Keratinocyte (primary cell): Measurements from ENCODE around the gene GPD1. TPM values are rescaled to one million over a fixed set of nuclear protein-coding genes. Genes with fewer than 3 reads are reported as not detected.

ENCODE experiments used
- DNase-seq: peaks from one replicate; pipeline ENCODE4 v3.0.0-alpha.2; 2011; ENCODE audit warnings: low read depth, missing footprints, low spot score
- FAIRE-seq: peaks from 2 replicates; lab custom pipeline; 2011; peaks lifted over from hg19 to GRCh38; lab: Jason Lieb, UNC
- H2AFZ ChIP-seq: 2 replicates; pipeline ENCODE4 v1.6.0; 2012; ENCODE audit warnings: low read length, control low read depth, inconsistent platforms; ENCODE audit not compliant: control insufficient read depth
- H3K27ac ChIP-seq: 2 replicates; pipeline ENCODE4 v1.5.1; 2011; ENCODE audit warnings: low read length; ENCODE audit not compliant: control insufficient read depth, insufficient read depth
- H3K27me3 ChIP-seq: 3 replicates; pipeline ENCODE4 v1.6.0; 2011; ENCODE audit warnings: low read length; ENCODE audit not compliant: control insufficient read depth, insufficient read depth; ENCODE audit errors: extremely low read depth
- H3K36me3 ChIP-seq, 2 experiments: 2 replicates in 1 of 2; 3 replicates in 1 of 2; pipeline ENCODE4 v1.5.1; 2011; ENCODE audit warnings: low read length in 2 of 2, mild to moderate bottlenecking in 1 of 2; ENCODE audit not compliant: control insufficient read depth in 2 of 2, insufficient read depth in 2 of 2; ENCODE audit errors: extremely low read depth in 1 of 2
- H3K4me1 ChIP-seq: 3 replicates; pipeline ENCODE4 v1.5.1; 2011; ENCODE audit warnings: low read length; ENCODE audit not compliant: control insufficient read depth, insufficient read depth; ENCODE audit errors: extremely low read depth
- H3K4me2 ChIP-seq: 3 replicates; pipeline ENCODE4 v1.6.0; 2011; ENCODE audit warnings: low read depth, low read length; ENCODE audit not compliant: control insufficient read depth, insufficient read depth; ENCODE audit errors: extremely low read depth
- H3K4me3 ChIP-seq, 3 experiments: fragments of 200-600 bp in 1 of 3; sonication (generic) in 1 of 3; 2 replicates in 2 of 3; 3 replicates in 1 of 3; pipeline ENCODE4 v1.5.1; 2011 to 2016; ENCODE audit warnings: low read length in 3 of 3, mild to moderate bottlenecking in 3 of 3, control low read depth in 2 of 3, inconsistent platforms in 1 of 3, low read depth in 1 of 3, mixed read lengths in 1 of 3, mixed run types in 1 of 3, moderate library complexity in 1 of 3; ENCODE audit not compliant: control insufficient read depth in 2 of 3, insufficient read depth in 2 of 3; ENCODE audit errors: extremely low read depth in 1 of 3
- H3K79me2 ChIP-seq: 2 replicates; pipeline ENCODE4 v1.6.0; 2012; ENCODE audit warnings: low read length; ENCODE audit not compliant: control insufficient read depth, insufficient read depth
- H3K9ac ChIP-seq: 3 replicates; pipeline ENCODE4 v1.6.0; 2011; ENCODE audit warnings: low read length; ENCODE audit not compliant: control insufficient read depth, insufficient read depth; ENCODE audit errors: extremely low read depth
- H3K9me1 ChIP-seq: 3 replicates; pipeline ENCODE4 v1.6.0; 2011; ENCODE audit warnings: low read length; ENCODE audit not compliant: control insufficient read depth, insufficient read depth; ENCODE audit errors: extremely low read depth
- H3K9me3 ChIP-seq: 2 replicates; pipeline ENCODE4 v1.5.1; 2012; ENCODE audit warnings: low read depth, low read length; ENCODE audit not compliant: control insufficient read depth
- H4K20me1 ChIP-seq: 3 replicates; pipeline ENCODE4 v1.6.0; 2011; ENCODE audit warnings: low read length; ENCODE audit not compliant: control insufficient read depth, insufficient read depth; ENCODE audit errors: extremely low read depth
- EZH2 ChIP-seq: IDR thresholded peaks from one replicate; pipeline ENCODE4 v1.6.1; 2012; ENCODE audit warnings: inconsistent platforms, mild to moderate bottlenecking, low read length, moderate library complexity
- dilution Hi-C: fragments of 300-500 bp; cut with MboI; formaldehyde crosslinking; loops from one replicate; pipeline ENCODE4 v1.7.0; 2020; ENCODE audit warnings: low sequenced_read_pairs; ENCODE audit not compliant: extremely low pct_ligation_motif_present
- polyA plus RNA-seq, 5 experiments: library from polyadenylated mRNA; depleted of rRNA in 3 of 5; stranded (reverse) in 3 of 5; stranded (forward) in 1 of 5; unstranded in 1 of 5; fragments of >200 nt; gene quantifications; 1 replicate in 1 of 5; 2 replicates in 3 of 5; 3 replicates in 1 of 5; pipeline versions ENCODE4 v1.2.1 to v1.2.3, GENCODE V29; 2011 to 2012; ENCODE audit warnings: missing spikeins in 2 of 5, low read depth in 1 of 5, low replicate concordance in 1 of 5
- TF ChIP-seq, protein P1 (sequence below), 3 experiments: IDR thresholded peaks in 1 of 3; conservative IDR thresholded peaks in 1 of 3; optimal IDR thresholded peaks in 1 of 3; 2 replicates in 2 of 3; 3 replicates in 1 of 3; pipeline versions ENCODE3 to v1.5.1; 2011; ENCODE audit warnings: low read length in 3 of 3, mild to moderate bottlenecking in 3 of 3, moderate library complexity in 2 of 3, control low read depth in 1 of 3, inconsistent platforms in 1 of 3; ENCODE audit not compliant: insufficient read depth in 2 of 3; ENCODE audit errors: extremely low read depth in 1 of 3

The GPD1 gene
- polyA plus RNA-seq, 1 donor (not counting 4 experiments of a cell fraction or from before 2014, with no cell fraction given): 0.13 TPM

DNA sequence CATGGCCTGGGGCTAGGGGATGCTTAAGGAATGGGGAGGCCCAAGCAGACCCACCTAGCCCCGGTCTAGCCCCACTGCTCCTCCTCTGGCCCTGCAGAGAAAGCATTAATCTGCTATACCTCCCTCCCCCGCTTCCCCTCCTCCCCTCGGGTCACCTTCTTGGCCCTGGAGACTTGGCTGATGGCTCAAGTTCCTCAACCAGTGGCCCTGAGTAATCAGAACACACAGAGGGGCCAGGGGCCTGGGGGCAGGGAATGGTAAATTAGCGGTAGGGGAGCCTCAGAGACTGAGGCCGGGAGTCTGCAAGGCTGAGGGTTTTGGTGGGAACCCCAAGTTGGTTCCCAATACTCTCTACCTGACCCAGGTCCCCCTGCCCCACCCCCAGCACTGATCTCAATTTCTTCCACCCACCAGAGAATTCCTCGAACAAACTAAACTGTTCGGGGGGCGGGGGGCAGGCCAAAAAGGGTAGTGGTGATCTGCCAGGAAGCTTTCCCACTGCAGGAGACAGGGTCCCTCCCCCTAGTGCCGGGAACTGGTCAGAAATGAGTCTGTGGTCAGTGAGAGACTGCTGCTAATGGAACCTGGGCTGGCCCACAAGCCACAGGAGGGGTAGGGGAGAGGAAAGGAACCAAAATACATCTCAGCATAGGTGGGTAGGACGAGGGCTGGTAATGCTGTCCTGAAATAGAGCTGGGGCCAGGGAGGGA lies 31.5 kb upstream of the GPD1 start:
- H3K9me1 ChIP-seq: no peaks in the 10 kb centered on the region
- dilution Hi-C loops: loop anchor here (25.0 kb wide), 1 partner anchor 210 kb away; no protein-coding TSS in a partner anchor
- FAIRE-seq: no peak

GRCh38 chr12:50073206-50073605 lies 30.6 kb upstream of the GPD1 start:
- H3K27ac ChIP-seq: no peak overlapping the region
- FAIRE-seq (no peak), DNase-seq (no peak)
- H3K9ac ChIP-seq: no peak overlapping the region
- no peaks in the 10 kb centered on the region for H3K27me3 ChIP-seq
- no peaks in the 10 kb centered on the region for H3K79me2 ChIP-seq
- H3K9me3 ChIP-seq: no peaks in the 10 kb centered on the region
- H2AFZ ChIP-seq: no peak overlapping the region
- TF ChIP-seq, protein P1, sequence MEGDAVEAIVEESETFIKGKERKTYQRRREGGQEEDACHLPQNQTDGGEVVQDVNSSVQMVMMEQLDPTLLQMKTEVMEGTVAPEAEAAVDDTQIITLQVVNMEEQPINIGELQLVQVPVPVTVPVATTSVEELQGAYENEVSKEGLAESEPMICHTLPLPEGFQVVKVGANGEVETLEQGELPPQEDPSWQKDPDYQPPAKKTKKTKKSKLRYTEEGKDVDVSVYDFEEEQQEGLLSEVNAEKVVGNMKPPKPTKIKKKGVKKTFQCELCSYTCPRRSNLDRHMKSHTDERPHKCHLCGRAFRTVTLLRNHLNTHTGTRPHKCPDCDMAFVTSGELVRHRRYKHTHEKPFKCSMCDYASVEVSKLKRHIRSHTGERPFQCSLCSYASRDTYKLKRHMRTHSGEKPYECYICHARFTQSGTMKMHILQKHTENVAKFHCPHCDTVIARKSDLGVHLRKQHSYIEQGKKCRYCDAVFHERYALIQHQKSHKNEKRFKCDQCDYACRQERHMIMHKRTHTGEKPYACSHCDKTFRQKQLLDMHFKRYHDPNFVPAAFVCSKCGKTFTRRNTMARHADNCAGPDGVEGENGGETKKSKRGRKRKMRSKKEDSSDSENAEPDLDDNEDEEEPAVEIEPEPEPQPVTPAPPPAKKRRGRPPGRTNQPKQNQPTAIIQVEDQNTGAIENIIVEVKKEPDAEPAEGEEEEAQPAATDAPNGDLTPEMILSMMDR (optimal IDR thresholded peaks at IDR 0.05 in 1 of 3, IDR thresholded peaks at IDR 0.05 in 1 of 3, conservative IDR thresholded peaks at IDR 0.05 in 1 of 3; ENCODE audit: extremely low read depth in 1 of 3, insufficient read depth in 2 of 3, low read length in 3 of 3): no peak
- TF ChIP-seq EZH2: no peak
- no peak overlapping the region for H3K4me2 ChIP-seq
- no peaks in the 10 kb centered on the region for H3K36me3 ChIP-seq
- no peaks in the 10 kb centered on the region for H4K20me1 ChIP-seq
- H3K4me1 ChIP-seq: peaks cover 7% of the 10 kb centered on the region
- H3K4me3 ChIP-seq: no peak overlapping the region
- dilution Hi-C loops: loop anchor here (25.0 kb wide), 1 partner anchor 211 kb away; no protein-coding TSS in a partner anchor
- H3K9me1 ChIP-seq: no peaks in the 10 kb centered on the region

More for the DNA sequence above, 31.5 kb upstream of the GPD1 start:
- Histone ChIP-seq H3K4me2 (no peak overlapping the region), H3K4me3 (no peak overlapping the region), H3K27me3 (no peaks in the 10 kb centered on the region), H3K36me3 (no peaks in the 10 kb centered on the region), H3K4me1 (peaks cover 7% of the 10 kb centered on the region), H3K9me3 (no peaks in the 10 kb centered on the region), H4K20me1 (no peaks in the 10 kb centered on the region), H3K79me2 (no peaks in the 10 kb centered on the region), H3K27ac (no peak overlapping the region), H2AFZ (no peak overlapping the region), H3K9ac (no peak overlapping the region)
- TF ChIP-seq, protein P1 (optimal IDR thresholded peaks at IDR 0.05 in 1 of 3, IDR thresholded peaks at IDR 0.05 in 1 of 3, conservative IDR thresholded peaks at IDR 0.05 in 1 of 3; ENCODE audit: extremely low read depth in 1 of 3, insufficient read depth in 2 of 3, low read length in 3 of 3): no peak
- TF ChIP-seq EZH2: no peak
- DNase-seq: no peak
